ENCODE results near the gene KCNQ4.

KCNQ4 gene

GRCh38 chr1:40783001-40783905 is at the start of gene KCNQ4:
Gene KCNQ4, plus strand, starts transcription at chr1:40783787. Its CDS starts 307 bp downstream, at chr1:40784094.
- no peak for DNase-seq

DNA sequence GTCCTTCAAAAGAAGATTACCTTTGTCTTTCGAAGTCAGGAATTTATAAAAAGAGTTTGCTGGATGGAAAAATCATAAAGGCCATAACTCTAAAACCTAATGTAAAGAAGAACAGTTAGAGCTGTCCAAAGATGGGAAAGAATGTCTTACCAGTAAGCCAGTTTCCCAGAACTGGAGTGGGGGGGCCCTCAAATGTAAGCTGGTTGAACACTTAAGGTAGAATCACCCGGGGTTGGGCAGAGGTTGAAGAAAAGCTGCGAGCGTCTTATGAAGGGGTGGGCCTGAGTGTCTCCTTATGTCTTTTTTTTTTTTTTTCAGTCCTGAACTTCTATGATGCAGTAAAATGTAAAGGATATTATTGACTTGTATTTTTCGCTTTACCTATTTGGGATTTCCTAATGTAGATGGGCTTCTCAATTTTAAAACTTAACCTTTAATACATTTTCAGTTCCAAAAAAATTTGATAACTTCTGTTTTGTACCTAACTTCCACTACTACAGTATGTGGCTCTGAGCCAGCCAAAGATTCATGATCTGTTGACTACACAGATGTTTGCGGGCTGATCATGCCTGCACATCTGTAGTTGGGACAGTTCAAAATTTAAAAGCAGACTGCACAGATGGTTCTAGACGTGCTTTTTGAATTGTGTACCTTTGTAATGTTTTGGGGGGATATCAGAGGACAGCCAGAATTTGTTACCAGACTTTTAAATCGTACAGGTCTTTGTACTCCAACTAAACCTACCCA is 48.5 kb upstream of the KCNQ4 start:
- no peak for DNase-seq

GRCh38 chr1:40736085-40736531 is 47.5 kb upstream of the KCNQ4 start:
- DNase-seq = no peak

GRCh38 chr1:40738831-40739230 is 44.8 kb upstream of the KCNQ4 start:
- no peak for DNase-seq

DNA sequence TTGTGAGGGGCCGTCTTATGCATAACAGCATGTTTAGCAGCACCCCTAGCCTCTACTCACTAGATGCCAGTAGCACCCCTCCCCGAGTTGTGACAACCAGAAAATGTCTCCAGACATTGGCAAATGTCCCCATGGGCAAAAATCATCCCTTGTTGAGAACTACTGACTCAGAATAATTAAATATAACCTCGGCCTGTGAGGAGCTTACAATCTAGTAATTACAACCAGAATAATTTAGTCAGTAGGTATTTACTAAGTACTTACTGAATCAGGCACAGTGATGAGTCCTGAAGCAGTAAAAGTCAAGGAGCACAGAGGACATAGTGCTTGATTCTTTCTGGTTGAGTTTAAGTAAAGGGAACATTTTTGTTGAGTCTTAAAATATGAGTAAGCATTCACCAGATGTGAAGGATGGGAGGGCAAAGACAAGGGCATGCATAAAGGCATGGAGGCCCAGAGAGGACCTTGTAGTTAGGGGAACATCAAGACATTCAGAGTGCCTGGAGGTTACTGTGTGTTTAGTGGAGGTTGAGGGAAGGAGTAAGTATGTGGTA is 44.1 kb upstream of the KCNQ4 start:
- DNase-seq = no peak

- DNase-seq = no peak
These were observed 43.3 kb upstream of the KCNQ4 start for GRCh38 chr1:40740039-40740996.

DNA sequence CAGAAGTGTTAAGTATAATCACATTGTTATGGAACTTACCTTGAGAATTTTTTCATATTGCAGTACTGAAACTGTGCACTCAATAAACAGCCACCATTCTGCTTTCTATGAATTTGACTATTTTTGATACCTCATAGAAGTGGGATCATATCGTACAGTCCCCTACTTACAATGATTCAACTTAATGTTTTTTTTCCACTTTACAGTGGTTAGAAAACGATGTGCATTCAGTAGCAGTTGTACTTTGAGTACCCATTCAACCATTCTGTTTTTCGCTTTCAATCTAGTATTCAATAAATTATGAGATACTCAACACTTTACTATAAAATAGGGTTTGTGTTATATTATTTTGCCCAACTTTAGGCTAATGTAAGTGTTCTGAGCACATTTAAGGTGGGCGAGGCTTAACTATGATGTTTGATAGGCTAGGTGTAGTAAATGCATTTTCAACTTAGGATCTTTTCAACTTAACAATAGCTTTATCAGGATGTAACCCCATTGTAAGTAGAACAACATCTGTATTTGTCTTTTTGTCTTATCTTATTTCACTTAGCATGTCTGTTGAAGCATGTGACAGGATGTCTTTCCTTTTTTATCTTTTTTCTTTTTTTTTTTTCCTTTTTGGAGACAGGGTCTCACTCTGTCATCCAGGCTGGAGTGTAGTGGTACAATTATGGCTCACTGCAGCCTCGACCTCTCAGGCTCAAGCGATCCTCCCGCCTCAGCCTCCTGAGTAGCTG is 42.4 kb upstream of the KCNQ4 start:
- no peak for DNase-seq

DNA sequence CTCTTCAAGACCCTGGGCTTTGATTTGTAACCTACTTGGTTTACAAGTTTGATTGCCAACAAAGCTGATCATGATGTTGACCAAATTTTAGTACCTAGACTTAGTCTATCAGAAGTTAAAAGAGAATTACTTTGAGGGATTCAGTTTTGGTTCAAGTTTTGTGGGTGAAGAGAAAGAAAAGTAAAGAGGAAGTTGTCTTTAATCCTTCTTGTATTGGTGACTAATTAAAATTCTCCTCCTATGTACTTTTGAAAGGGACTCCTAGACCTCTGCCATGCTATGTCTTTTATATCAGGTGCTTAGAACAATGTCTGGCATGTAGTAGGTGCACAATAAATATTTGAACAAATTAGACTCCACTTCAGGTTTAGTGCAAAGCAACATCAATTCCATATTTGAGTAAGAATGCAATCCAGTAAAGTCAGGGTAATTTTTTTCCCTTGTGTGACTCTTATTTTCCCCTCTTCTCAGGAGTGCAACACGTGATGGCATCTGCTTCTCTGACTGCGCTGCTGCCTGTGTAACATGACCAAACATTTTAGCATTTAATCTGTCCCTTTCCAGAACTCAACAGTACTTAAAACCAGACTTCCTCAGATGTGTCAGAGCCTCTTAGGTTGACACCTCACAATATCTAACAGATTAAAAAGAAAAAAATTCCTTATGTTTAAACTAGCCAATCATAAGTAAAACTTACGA is 41.1 kb upstream of the KCNQ4 start:
- no peak for DNase-seq

DNA sequence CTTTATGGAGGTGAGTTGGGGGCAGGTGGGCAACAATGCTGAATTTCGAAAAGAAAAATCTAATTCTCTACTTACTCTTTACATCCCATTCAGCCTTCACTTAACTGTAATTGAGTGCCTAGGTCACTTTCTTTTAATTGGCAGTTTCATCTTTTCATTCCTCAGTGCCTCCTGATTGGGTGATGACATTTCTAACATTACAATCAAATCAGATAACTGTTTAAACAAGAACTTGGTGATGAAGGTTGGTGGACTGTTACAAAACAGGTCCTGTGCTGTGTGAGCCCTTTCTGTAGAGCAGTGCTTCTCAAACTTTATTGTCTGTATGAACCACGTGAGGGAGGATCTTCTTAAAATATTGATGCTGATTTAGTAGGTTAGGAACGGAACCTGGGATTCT is 40.1 kb upstream of the KCNQ4 start:
- no peak for DNase-seq

DNA sequence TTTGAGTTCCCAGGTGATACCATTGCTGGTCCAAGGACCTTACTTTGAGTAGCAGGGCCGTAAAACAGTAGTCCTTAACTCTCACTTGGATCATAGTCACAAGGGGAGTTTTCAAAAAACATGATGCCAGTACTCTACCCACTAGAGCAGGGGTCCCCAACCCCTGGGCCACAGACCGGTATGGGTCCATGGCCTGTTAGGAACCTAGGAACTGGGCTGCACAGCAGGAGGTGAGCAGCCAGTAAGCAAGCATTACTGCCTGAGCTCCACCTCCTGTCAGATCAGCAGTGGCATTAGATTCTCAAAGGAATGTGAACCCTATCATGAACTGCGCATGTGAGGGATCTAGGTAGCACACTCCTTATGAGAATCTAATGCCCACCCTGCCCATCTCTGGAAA is 39.7 kb upstream of the KCNQ4 start:
- DNase-seq = no peak

DNA sequence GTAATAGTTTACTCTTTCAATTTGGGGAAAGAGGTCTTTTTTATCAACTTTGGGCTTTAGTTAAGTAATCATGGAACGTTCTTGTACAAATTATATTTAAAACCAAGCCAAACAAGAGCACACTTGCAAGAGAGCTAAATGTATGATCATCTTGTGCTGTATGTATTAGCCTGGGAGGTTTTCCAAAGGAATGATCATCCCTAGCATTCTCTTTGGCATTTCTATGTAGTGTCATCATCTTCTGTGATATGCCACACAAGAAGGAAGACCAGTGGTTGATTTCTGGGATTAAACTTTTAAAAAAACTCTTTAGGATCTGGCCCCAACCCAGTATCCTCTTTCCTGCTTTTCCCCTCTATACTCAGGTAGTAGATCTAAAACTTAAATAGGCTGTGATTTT is 38.4 kb upstream of the KCNQ4 start:
- DNase-seq = no peak

- DNase-seq = no peak
These were observed 37.1 kb upstream of the KCNQ4 start for GRCh38 chr1:40746344-40747090.

DNA sequence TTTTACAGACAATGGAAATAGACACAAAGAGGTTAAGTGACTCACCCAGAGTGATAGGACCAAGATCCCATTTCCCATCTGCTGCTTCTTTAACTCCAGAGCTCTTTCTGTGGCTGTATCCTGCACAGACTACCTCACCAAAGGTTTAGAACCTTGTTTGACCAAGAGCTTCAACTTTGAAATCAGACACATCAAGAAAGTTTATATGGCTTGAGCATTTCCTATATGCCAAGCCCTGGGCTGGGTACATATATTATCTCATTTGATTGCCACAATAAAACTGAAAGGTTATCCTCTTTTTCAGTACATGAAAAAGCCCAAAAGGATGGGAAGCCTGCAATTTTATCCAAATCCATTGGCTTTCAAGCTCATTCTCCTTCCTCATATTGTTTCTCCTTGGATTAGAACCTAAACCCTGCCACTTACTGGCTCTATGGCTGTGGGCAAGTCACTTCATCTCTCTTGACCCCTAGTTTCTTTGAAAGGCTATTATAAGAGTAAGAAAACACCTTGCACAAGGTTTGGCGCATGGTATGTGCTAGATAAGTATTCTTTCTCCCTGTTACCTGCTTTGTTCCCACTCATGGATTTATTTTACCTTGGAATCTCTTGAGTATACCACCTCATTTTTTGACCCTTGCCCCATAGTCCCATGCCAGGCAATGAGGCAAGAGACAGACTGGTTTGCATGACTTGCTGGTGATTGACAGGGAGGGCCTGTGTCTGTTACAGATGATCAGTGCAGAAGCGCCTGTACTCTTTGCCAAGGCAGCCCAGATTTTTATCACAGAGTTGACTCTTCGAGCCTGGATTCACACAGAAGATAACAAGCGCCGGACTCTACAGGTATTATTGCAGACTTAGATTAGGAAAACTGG is 34.5 kb upstream of the KCNQ4 start:
- DNase-seq = no peak

GRCh38 chr1:40749817-40750216 is 33.8 kb upstream of the KCNQ4 start:
- no peak for DNase-seq

DNA sequence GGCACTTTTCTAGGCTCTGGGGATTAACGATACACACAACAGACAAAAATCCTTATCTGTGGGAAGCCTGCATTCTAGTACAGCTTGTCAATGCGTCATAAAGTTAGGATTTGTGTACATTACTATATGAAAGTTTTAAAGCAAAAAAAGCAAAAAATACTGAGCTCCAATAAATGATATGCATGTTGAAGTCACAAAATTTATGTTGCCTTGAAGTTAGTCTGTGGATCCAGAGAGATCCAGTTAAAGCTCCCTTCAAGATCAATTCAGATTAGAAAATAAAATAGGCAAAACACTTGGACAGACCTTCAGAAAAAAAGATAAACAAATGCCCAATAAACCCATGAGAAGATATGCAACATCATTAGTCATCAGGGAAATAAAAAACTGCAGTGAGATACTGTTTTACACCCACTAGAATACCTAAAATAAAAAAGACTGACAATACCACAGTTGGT is 33.1 kb upstream of the KCNQ4 start:
- DNase-seq = no peak

DNA sequence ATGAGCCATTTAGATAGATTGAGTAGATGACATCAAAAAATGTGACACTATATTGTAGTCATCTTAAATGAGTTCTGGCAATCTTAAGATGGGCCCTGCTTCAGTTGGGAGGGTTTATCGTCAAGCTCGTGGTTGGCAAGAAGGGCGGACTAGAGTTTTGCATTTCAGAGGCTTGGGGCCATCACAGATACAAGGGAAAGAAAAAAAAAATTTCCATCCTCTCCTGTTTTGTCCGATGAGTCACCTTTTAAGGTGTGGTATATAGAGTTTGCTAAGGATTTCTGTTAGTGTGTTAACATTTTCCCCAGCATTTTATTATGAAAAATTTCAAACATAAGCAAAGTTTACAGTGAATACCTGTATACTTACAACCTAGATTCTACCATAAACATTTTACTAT is 31.8 kb upstream of the KCNQ4 start:
- no peak for DNase-seq

DNA sequence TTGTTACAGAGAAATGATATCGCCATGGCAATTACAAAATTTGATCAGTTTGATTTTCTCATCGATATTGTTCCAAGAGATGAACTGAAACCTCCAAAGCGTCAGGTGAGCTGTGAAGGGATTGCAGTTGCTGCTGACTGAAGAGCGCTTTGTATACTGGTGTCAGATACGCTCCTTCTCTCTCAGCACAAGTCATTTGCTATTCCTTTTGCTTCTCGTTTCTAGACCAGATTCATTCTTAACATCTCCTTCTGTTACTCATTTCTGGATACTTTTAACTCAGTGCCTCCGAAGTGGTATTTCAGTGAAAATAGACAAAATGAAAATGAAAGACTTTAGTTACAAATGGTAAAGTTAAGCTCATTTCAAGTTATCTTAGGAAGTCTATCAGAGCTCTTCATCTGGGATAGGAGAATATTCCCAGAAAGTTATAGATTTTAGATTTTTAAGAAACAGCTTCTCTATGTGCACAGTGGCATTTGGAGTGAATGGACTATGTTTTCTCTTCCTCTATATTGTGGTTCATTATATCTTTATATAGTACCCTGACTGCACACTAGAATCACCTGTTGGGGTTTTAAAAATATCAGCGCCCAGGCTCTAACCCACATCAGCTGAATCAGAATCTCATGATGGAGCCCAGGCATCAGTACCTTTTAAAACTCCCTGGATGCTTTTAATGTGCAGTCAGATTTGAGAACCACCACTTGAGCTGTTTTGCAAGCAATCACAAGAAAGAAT is 30.3 kb upstream of the KCNQ4 start:
- no peak for DNase-seq

DNA sequence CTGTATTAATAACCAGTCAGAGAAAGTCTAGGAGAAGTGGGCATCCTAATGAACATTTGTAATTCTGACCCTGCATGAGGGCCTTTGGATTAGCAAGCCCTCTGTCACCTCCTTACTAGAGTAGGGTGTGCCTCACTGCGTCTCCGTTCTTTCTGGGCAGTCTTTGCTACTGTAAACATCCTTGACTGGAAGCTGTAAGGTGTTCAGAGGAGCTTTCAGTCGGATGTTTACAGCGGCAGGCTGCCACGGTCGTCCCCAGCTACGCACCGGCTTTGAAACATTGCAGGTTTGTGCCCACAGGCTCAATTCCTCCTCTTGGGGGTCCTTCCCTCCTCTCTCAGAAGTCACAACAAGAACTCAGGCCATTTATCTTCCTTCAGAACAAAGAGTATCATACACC is 29.4 kb upstream of the KCNQ4 start:
- DNase-seq = no peak

DNA sequence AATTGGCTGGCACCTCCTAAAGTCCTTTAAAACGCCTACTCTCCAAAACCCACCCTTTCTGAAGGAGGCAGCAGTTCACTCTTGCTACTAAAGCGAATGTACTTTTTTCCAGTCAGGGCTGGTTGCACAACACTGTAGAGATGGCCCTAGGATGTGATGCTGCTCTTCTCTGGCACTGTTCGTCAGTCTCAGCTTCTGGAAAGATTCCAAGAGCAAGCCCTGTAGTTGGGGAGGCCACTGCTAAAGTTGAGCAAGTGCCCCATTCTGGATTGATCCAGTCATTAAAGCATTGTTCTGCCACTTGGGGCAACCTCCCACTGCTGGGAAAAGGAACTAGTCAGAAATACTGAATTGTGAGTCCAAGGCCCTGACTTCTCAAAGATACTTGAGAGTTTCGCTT is 28.5 kb upstream of the KCNQ4 start:
- no peak for DNase-seq
